ENCODE data around the gene PIPOX.

PIPOX gene

GRCh38 chr17:29032013-29032856, 10.7 kb upstream of the PIPOX start:
- no peaks in the 10 kb centered on the region for H3K36me3 Mint-ChIP-seq
- peaks cover 5% of the 10 kb centered on the region for H3K9me3 Mint-ChIP-seq
- H3K4me1 Mint-ChIP-seq: no peaks in the 10 kb centered on the region
- no peak for DNase-seq
- CTCF ChIA-PET: interaction anchor here (2.0 kb wide), 1 partner anchor 84 kb away, joined by 4 read pairs; no protein-coding TSS in a partner anchor
- no peak overlapping the region for H3K4me3 Mint-ChIP-seq
- H3K27ac Mint-ChIP-seq: no peak overlapping the region
- peaks cover 76% of the 10 kb centered on the region for H3K27me3 Mint-ChIP-seq

- no peaks in the 10 kb centered on the region for H3K36me3 Mint-ChIP-seq
- H3K9me3 Mint-ChIP-seq: peaks cover 5% of the 10 kb centered on the region
- no peak overlapping the region for H3K4me3 Mint-ChIP-seq
- H3K4me1 Mint-ChIP-seq: no peaks in the 10 kb centered on the region
- DNase-seq: no peak
- CTCF ChIA-PET: interaction anchor here (2.0 kb wide), 1 partner anchor 84 kb away, joined by 4 read pairs; no protein-coding TSS in a partner anchor
- H3K27me3 Mint-ChIP-seq: peaks cover 70% of the 10 kb centered on the region
- H3K27ac Mint-ChIP-seq: no peak overlapping the region
Measured at GRCh38 chr17:29032857-29033197, 10.1 kb upstream of the PIPOX start.

GRCh38 chr17:29034510-29034909, 8.4 kb upstream of the PIPOX start:
- Mint-ChIP-seq H3K27ac (no peak overlapping the region), H3K4me1 (no peaks in the 10 kb centered on the region), H3K27me3 (peaks cover 63% of the 10 kb centered on the region), H3K9me3 (peaks cover 5% of the 10 kb centered on the region), H3K36me3 (no peaks in the 10 kb centered on the region), H3K4me3 (no peak overlapping the region)
- no peak for DNase-seq
- CTCF ChIA-PET: no interaction called here

DNA sequence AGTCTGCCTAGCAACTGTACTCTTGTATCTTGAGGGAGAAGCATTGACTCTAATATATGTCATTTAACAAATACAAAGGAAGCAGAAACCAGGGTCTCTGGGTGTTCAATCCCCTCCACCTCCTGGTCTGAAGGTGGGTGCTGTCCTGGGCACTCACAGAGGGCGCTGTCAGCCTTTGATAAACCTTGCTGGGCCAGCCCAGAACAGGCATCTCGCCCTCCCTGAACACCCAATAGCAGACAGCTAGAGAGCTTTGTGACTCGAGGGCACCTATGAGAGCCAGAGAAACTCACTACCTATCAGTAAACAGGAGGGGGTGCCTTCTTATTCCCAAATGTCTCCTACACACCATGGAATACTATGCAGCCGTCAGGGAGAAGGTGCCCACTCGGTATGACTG, 6.4 kb upstream of the PIPOX start:
- no peaks in the 10 kb centered on the region for H3K4me1 Mint-ChIP-seq
- H3K4me3 Mint-ChIP-seq: no peak overlapping the region
- no peak for DNase-seq
- H3K27me3 Mint-ChIP-seq: peaks cover 52% of the 10 kb centered on the region
- peaks cover 5% of the 10 kb centered on the region for H3K9me3 Mint-ChIP-seq
- no peaks in the 10 kb centered on the region for H3K36me3 Mint-ChIP-seq
- H3K27ac Mint-ChIP-seq: no peak overlapping the region
- CTCF ChIA-PET: interaction anchor here (1.0 kb wide), 1 partner anchor 30 kb away, joined by 3 read pairs; no protein-coding TSS in a partner anchor

GRCh38 chr17:29037739-29038084, 5.2 kb upstream of the PIPOX start:
- CTCF ChIA-PET: interaction anchor here (1.3 kb wide), 1 partner anchor 18 kb away, joined by 3 read pairs; no protein-coding TSS in a partner anchor
- no peak overlapping the region for H3K27ac Mint-ChIP-seq
- no peak overlapping the region for H3K4me3 Mint-ChIP-seq
- H3K27me3 Mint-ChIP-seq: peaks cover 49% of the 10 kb centered on the region
- no peak for DNase-seq
- H3K36me3 Mint-ChIP-seq: no peaks in the 10 kb centered on the region
- no peaks in the 10 kb centered on the region for H3K4me1 Mint-ChIP-seq
- peaks cover 5% of the 10 kb centered on the region for H3K9me3 Mint-ChIP-seq

GRCh38 chr17:29038085-29038795, 4.7 kb upstream of the PIPOX start:
- Mint-ChIP-seq H3K4me3 (no peak overlapping the region), H3K27ac (no peak overlapping the region), H3K4me1 (no peaks in the 10 kb centered on the region), H3K27me3 (peaks cover 49% of the 10 kb centered on the region), H3K9me3 (peaks cover 5% of the 10 kb centered on the region), H3K36me3 (no peaks in the 10 kb centered on the region)
- no peak for DNase-seq
- CTCF ChIA-PET: interaction anchor here (1.3 kb wide), 1 partner anchor 19 kb away, joined by 3 read pairs; no protein-coding TSS in a partner anchor

- DNase-seq: no peak
- CTCF ChIA-PET: no interaction called here
Measured at GRCh38 chr17:29039764-29040598, 3.0 kb upstream of the PIPOX start.

DNA sequence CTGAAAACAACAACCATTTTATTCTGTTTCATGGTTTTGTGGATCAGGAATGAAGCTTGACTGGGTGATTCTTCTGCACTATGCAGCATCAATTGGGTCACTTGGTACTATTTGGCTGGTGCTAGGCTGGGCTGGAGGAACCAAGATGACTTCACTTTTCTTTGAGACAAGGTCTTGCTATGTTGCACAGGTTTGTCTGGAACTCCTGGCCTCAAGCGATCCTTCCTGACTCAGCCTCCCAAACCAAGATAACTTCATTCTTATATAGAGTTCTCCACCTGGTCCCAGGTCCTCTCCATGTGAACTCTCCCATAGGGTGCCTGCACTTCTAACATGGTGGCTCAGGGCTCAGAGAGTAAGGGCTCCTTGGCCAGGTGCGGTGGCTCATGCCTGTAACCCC, 1.9 kb upstream of the PIPOX start:
- Mint-ChIP-seq H3K4me3 (no peak overlapping the region), H3K27me3 (peaks cover 41% of the 10 kb centered on the region), H3K9me3 (no peaks in the 10 kb centered on the region), H3K4me1 (no peaks in the 10 kb centered on the region), H3K36me3 (no peaks in the 10 kb centered on the region), H3K27ac (no peak overlapping the region)
- CTCF ChIA-PET: interaction anchor here (1.1 kb wide), 1 partner anchor 136 kb away, joined by 3 read pairs; no protein-coding TSS in a partner anchor
- DNase-seq: no peak

More at GRCh38 chr17:29039764-29040598, 3.0 kb upstream of the PIPOX start:
- Mint-ChIP-seq H3K36me3 (no peaks in the 10 kb centered on the region), H3K27me3 (peaks cover 50% of the 10 kb centered on the region), H3K4me3 (no peak overlapping the region), H3K27ac (no peak overlapping the region), H3K9me3 (no peaks in the 10 kb centered on the region), H3K4me1 (no peaks in the 10 kb centered on the region)

GRCh38 chr17:29041571-29041970, 1.4 kb upstream of the PIPOX start:
- no peak overlapping the region for H3K4me3 Mint-ChIP-seq

DNA sequence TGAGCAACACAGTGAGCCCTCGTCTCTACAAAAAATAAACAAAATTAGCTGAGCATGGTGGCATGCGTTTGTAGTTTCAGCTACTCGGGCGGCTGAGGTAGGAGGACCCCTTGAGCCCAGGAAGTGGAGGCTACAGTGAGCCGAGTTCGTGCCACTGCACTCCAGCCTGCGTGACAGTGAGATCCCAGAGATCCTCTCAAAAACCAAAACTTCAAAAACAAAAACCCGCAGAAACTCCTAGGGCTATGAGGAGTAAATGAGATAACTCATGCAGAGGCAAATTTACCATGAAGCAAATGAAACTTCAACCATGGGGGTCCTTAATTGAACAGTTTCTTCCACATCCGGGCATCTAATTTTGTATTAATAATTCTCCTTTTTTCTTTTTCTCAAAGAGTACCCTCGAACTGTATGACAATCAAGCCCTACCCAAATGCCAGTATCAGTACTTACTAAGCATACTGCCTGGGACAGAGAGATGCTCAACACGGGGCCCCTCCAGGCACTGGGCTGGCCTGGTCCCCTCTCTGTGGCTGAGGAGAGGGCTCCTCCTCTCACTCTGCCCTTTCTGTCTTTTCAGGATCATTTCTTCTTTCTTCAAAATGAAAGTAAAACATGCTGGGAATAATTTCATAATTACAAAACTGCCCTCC, 789 bp upstream of the PIPOX start:
- no peak overlapping the region for H3K4me3 Mint-ChIP-seq
- H3K36me3 Mint-ChIP-seq: no peaks in the 10 kb centered on the region
- DNase-seq: no peak
- H3K9me3 Mint-ChIP-seq: no peaks in the 10 kb centered on the region
- CTCF ChIA-PET: interaction anchor here (1.1 kb wide), 1 partner anchor 135 kb away, joined by 3 read pairs; no protein-coding TSS in a partner anchor
- H3K4me1 Mint-ChIP-seq: no peaks in the 10 kb centered on the region
- H3K27ac Mint-ChIP-seq: no peak overlapping the region
- H3K27me3 Mint-ChIP-seq: peaks cover 43% of the 10 kb centered on the region

More at GRCh38 chr17:29041571-29041970, 1.4 kb upstream of the PIPOX start:
- CTCF ChIA-PET: interaction anchor here (1.1 kb wide), 1 partner anchor 136 kb away, joined by 3 read pairs; no protein-coding TSS in a partner anchor
- H3K27me3 Mint-ChIP-seq: peaks cover 41% of the 10 kb centered on the region
- no peaks in the 10 kb centered on the region for H3K4me1 Mint-ChIP-seq
- no peaks in the 10 kb centered on the region for H3K9me3 Mint-ChIP-seq
- DNase-seq: no peak
- H3K36me3 Mint-ChIP-seq: no peaks in the 10 kb centered on the region
- no peak overlapping the region for H3K27ac Mint-ChIP-seq

DNA sequence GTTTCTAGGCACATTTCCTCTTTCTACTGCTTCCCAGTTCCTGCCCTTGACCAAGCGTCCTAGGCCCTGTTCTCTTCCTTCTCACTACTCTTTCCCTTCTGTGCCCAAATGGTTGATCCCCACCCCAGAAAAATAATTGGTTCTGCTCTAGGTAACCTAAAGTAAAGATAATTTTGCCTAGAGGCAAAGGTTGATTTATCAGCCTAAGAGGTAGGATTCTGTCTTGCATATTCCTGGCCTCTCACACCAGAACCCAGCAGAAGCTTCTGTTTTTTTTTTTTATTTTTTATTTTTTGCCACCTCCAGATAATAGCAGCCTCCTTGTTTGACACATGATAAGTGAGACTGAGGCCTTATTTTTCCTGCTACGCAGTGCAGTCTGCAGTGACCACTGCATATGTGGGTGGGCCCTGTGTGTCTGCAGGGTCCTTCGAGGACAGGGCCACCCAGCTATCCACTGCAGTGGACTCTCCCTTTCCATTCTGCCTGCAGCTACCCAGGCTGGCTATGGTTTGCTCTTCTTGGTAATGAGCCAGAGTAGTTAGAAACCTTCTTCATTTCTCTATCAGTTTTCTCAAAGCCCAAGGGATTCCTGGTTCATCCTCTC, 701 bp downstream of the PIPOX start:
- Mint-ChIP-seq H3K36me3 (no peaks in the 10 kb centered on the region), H3K27ac (no peak overlapping the region), H3K4me1 (no peaks in the 10 kb centered on the region), H3K4me3 (no peak overlapping the region), H3K9me3 (no peaks in the 10 kb centered on the region), H3K27me3 (peaks cover 48% of the 10 kb centered on the region)
- CTCF ChIA-PET: interaction anchor here (1.6 kb wide), 1 partner anchor 79 kb away, joined by 3 read pairs; no protein-coding TSS in a partner anchor
- DNase-seq: no peak

- Mint-ChIP-seq H3K4me3 (no peak overlapping the region), H3K4me1 (no peaks in the 10 kb centered on the region), H3K27ac (no peak overlapping the region), H3K27me3 (peaks cover 60% of the 10 kb centered on the region), H3K36me3 (no peaks in the 10 kb centered on the region), H3K9me3 (no peaks in the 10 kb centered on the region)
- CTCF ChIA-PET: interaction anchor here (1.6 kb wide), 1 partner anchor 80 kb away, joined by 3 read pairs; no protein-coding TSS in a partner anchor
- DNase-seq: no peak
Measured at GRCh38 chr17:29045026-29045425, 2.1 kb downstream of the PIPOX start.

DNA sequence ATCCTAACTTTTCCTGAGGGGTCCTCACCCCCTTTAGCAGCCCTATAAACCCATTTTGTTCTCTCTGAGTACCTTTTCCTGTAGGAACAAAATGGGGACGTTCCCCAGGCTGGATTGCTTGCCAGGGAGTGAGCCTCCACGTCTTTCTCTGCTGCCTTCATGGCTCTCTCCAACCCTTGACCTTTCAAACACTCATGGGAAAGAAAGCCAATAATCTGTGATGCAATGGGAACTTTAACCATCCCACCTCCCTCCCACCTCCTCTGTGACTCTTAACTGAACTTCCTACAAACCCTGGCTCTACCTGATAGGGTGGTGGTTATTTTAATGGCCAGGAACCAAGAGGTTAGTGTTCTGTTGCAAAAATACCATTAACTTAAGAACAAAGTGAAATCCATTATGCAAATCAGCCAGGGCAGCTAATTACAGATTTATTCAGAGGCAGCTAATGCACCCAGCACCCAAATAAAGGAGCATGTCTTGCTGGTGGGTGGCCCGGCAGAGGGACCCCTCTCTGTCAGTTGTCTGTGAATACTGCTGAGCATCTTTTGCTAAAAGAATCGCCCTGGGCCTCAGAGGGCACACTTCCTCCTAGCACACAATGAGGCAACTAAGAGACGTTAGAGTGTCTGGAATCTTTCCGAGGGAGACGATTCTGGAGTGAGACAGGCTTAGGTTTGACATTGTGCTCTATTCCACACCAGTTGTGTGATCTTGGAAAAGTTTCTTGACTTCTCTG, 3.0 kb downstream of the PIPOX start:
- DNase-seq: no peak
- no peaks in the 10 kb centered on the region for H3K36me3 Mint-ChIP-seq
- H3K9me3 Mint-ChIP-seq: no peaks in the 10 kb centered on the region
- CTCF ChIA-PET: no interaction called here
- H3K27ac Mint-ChIP-seq: no peak overlapping the region
- peaks cover 58% of the 10 kb centered on the region for H3K27me3 Mint-ChIP-seq
- H3K4me1 Mint-ChIP-seq: no peaks in the 10 kb centered on the region
- no peak overlapping the region for H3K4me3 Mint-ChIP-seq

All from activated naive CD4-positive, alpha-beta T cell treated with anti-CD3 and anti-CD28 coated beads, Interleukin-2, amount 10 ng/mL, durations not matched to agents 7 days and 5 days (primary cell).